ENCODE data around the gene TUBB6.

Gene TUBB6

GRCh38 chr18:12315911-12316310 is 7.9 kb downstream of the TUBB6 start:
- no peak for DNase-seq

DNA sequence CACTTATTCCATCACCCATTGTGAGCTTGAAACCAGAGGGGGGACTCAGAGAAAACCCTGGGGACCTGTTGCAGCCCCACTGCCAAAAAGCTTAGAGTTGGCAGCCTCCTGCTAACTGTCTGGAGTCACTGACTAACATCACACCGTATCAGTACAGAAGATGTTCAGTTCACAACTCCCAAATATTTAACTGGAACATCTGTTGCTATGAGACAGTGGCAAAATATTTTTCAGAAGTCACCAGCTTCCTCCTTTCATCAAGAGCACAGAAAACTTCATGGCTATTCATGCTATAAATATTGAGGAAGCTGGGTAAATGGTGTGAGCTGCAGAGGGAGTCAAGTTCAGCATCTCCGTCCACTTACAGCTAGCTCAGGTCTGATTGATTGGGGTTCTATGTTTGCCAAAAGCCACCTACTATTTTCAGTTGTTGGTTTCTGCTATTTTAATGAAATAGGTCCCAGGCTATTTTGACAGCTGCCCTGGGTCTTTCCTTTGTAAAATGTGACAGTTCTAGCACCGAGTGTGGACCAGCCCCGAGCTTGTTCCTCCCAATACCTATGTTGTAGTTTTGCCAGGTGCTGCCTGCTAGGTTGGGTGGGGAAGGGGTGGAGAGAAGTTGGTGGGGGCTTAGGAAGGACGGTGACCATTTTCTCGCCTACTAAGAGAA is 9.8 kb downstream of the TUBB6 start:
- no peak for DNase-seq

DNA sequence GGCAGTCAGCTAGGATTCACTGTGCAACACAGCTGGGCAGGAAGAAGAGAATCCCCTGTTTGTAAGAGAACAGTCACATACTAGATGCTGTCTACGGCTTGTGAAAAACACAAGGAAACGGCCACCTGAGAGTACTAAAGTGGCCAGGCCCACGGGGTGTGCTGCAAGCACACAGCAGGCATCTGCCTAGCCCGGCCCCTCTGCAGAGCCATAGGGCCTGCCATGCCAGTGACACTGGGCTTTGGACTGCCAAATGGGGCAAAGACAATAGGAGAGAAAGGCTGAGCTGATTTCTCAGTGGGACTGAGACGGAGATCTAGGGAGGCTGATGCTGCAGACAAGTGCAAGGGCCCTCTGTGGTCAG is 10.3 kb downstream of the TUBB6 start:
- no peak for DNase-seq

DNA sequence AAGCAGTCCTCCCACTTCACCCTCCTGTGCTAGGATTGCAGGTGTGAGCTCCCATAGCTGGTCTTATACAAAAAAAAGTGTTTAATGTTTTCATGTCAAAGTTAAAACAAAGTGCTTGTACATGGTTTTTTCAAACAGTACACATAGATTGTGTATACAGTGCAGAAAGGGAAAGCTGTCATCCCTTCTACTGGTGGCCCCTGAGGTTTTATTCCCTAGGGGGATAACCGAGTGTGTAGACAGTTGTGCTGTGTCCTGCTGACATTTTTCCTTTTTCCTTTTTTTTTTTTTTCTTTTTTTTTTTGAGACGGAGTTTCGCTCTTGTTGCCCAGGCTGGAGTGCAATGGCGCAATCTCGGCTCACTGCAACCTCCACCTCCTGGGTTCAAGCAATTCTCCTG is 10.8 kb downstream of the TUBB6 start:
- DNase-seq = no peak

DNA sequence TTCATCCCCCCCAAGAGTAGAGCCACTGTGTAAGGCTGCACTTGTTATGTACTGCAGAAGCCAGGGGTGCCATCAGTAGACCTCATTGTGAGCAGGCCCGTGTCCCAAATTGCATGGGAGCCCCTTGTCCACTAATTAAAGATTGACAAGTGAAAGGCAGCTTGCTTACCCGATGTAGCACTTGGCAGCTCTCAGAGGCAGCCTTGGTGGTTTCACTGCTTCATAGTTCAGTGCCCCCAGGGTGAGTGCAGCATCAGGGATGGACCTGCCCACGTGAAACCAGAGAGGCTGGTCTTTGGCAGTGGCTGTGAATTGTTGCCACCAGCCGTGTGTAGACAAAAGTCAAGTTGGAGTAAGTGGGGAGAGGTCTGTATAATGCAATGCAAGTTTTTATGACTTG is 13.3 kb downstream of the TUBB6 start:
- DNase-seq = no peak

DNA sequence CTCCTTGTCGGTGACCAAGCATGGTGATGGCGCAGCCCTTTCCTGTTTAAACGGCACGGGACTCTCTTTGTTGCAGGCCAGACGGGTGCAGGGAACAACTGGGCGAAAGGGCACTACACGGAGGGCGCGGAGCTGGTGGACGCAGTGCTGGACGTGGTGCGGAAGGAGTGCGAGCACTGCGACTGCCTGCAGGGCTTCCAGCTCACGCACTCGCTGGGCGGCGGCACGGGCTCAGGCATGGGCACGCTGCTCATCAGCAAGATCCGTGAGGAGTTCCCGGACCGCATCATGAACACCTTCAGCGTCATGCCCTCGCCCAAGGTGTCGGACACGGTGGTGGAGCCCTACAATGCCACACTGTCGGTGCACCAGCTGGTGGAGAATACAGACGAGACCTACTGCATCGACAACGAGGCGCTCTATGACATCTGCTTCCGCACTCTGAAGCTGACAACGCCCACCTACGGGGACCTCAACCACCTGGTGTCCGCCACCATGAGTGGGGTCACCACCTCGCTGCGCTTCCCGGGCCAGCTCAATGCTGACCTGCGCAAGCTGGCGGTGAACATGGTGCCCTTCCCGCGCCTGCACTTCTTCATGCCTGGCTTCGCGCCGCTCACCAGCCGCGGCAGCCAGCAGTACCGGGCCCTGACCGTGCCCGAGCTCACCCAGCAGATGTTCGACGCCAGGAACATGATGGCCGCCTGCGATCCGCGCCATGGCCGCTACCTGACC is 17.1 kb downstream of the TUBB6 start:
- DNase-seq = no peak

GRCh38 chr18:12325726-12326245 is 17.7 kb downstream of the TUBB6 start:
- DNase-seq = no peak

- no peak for DNase-seq
Measured at GRCh38 chr18:12326711-12327460, 18.8 kb downstream of the TUBB6 start.

- DNase-seq = peak; percentile 83
Measured at GRCh38 chr18:12327510-12328178, 19.6 kb downstream of the TUBB6 start.

GRCh38 chr18:12328179-12328823 is 20.3 kb downstream of the TUBB6 start:
- no peak for DNase-seq

- no peak for DNase-seq
Measured at GRCh38 chr18:12329125-12329698, 21.2 kb downstream of the TUBB6 start.

DNA sequence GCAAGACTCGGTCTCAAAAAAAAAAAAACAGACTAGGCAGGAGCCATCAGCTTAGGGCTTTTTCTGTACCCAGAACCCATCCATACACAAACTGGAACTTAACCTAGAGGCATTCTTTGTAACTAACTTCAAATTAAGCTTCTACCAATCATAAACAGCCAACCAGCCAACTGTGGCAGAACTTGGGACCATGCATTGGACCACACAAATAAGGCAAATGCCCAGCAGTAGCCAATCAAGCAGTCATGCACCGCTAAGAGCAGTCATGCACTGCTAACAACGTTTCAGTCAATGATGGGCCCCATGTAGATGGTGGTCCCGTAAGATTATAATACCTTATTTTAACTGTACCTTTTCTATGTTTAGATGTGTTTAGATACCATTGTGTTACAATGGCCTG is 22.7 kb downstream of the TUBB6 start:
- DNase-seq = no peak

- DNase-seq = no peak
Measured at GRCh38 chr18:12333506-12334290, 25.7 kb downstream of the TUBB6 start.

GRCh38 chr18:12334366-12334808 is 26.3 kb downstream of the TUBB6 start:
- DNase-seq = no peak

- DNase-seq = no peak
Measured at GRCh38 chr18:12334863-12335262, 26.8 kb downstream of the TUBB6 start.

DNA sequence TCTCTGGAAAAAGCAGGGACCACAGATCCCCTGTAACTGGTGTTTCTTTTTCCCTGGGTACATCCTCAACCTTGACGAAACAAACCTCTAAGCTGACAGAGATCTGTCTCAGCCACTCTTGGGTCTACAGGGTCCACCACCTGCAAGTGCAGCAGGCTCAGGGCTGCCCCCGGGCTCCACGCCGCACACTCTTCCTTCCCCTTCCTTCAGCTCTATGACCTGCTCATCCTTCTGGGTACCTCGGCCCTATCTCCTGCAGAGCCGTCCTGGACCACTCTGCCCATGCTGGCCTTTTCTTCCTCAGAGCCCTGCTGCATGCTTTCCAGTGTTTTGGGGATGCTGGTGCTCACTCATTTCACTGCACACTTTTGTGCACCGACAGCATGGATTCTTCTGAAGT is 27.5 kb downstream of the TUBB6 start:
- DNase-seq = no peak

- DNase-seq = no peak
Measured at GRCh38 chr18:12336171-12336613, 28.2 kb downstream of the TUBB6 start.

DNA sequence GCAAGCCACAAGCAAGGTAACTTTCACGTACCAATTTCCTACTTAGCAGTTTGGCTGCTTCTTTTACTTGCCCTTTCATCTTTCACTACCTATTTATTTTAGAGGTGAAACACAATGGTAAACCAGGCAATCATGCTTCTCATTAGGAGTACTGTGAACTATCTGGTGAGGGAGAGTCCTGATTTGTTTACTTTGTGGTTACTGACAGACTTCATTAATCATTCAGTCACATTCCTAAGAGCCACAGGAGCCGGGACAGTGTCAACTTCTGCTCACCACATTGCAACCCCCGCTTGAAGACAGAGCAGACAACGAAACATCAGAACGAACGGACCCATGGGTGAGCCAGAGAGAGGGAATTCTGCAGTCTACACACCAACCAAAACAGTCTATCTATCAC is 28.8 kb downstream of the TUBB6 start:
- no peak for DNase-seq

GRCh38 chr18:12338382-12338781 is 30.3 kb downstream of the TUBB6 start:
- no peak for DNase-seq

GRCh38 chr18:12340945-12341660 is 33.1 kb downstream of the TUBB6 start:
- DNase-seq = no peak

- no peak for DNase-seq
Measured at GRCh38 chr18:12342661-12343060, 34.6 kb downstream of the TUBB6 start.

All from activated CD4-positive, alpha-beta T cell treated with anti-CD3 and anti-CD28 coated beads, Interleukin-10, Interleukin-2, amounts not matched to agents 100 ng/mL and 50 ng/mL, durations not matched to agents 16 hours and 8 hours (primary cell).